ENCODE measurements around the gene NAALADL2. TPM values are rescaled to one million over a fixed set of nuclear protein-coding genes. Genes with fewer than 3 reads are reported as not detected.
A peak's percentile ranks its signal among the peaks of the same experiment; 100 is the strongest.
"Not testable (repeated sequence)": the region's sequence is repeated elsewhere in the genome, so short reads cannot be mapped to it uniquely, and the experiment has no call there.

The NAALADL2 gene
- total RNA-seq, 1 donor from 2014 or later: 0.20 TPM

DNA sequence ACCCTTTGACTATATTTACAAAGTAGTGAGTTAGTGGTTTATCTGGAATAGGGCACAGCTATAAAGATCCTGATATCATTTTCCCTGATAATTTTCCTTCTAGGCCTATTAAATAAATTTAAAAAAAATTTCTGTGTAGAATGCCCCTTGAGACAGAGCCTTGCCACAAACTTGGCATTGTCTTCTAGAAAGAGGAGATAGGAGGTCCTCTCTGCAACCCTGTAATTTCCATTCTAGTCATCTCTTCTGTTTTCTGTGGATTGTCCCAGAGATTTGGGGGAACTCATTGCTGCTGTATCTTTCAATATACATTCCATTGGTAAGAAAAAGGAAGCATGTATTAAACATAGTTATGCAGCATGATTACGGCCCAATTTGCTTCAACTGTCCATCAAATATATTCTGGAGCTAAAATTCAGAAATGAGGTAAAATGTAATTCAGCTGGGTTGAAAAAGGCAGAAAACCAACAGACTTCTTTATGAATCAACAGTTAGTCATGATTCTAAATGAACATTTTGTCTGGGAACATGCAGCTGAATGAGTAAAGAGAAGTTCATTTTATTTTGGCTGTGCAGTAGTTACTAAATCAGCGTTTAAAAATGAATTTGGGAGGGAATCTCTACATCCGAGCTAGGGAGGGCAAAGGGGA is 401.1 kb downstream of the NAALADL2 start:
- DNase-seq (ENCODE audit: low read depth in 2 of 2): peak in 1 of 2 donors; percentile 5

DNA sequence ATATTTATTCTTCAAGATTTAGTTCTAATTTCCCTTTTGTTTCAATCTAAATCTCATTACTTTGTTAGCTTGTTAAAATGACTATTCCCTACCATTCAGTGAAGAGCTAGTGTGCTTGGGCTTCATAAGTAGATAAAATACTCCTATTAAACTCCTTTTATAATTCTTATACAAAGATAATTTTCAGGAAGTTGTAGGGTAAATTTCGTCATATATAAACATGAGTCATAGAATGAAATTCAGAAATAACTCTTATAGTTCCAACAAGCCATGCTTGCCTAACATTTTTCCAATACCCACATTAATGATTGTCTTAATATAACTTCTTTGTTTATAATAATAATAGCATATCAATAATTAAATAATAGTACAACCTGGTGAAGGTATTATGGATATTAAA is 407.3 kb downstream of the NAALADL2 start:
- no peak for DNase-seq (ENCODE audit: low read depth in 2 of 2)

DNA sequence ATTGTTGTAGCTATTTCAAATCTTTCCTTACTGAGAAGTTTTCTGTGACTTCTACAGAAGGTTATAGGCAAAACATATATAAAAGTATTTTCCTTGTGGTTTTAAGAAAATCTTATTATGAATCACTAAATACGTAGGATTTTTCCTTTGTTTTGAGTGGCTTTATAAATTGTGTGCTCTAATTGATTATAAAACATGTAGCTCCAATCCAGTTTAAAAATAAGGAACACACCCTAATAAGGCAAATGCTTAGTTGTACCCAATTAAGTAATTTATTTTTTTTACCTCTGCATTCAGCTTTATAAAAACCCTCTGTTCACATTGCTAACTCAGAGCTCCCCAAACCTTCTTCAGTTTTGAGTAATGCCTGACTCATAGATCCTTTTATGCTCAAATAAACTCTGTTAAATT is 408.0 kb downstream of the NAALADL2 start:
- peak in 1 of 2 donors; percentile 1 for DNase-seq (ENCODE audit: low read depth in 2 of 2)

DNA sequence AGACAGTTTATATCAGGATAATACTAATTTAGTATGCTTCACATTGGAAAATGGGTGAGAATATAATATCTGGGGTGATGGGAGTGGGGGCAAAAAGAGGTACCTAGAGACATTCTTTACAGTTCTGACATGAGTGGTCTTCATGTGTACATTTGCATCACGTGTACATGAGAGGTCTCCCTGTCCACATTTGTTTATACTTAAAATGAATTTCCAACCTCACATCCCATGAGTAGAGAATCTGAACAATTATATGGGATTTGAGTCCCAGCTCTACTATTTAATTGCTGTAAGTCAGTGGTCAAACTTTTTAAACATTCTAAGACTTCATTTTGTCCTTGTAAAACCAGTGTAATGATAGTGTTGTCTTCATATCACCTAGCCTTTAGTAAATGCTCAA is 408.4 kb downstream of the NAALADL2 start:
- no peak for DNase-seq (ENCODE audit: low read depth in 2 of 2)

DNA sequence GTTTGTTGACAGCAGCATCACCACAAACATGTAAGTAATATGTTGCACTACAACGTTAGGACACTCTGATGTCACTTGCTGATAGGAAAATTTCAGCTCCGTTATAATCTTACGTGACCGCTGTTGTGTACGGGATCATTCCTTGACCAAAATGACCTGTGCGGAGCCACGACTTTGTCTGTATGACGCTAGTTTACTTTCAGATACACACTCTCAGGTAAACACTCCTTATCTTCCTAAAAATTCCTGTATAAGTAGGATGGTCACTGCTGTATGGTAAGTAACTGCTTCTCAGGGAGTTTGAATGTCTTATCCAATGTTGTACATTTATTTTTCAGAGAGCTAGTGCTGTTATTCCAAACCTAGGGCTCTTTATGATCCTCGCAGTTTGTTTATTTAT is 410.3 kb downstream of the NAALADL2 start:
- no peak for DNase-seq (ENCODE audit: low read depth in 2 of 2)

DNA sequence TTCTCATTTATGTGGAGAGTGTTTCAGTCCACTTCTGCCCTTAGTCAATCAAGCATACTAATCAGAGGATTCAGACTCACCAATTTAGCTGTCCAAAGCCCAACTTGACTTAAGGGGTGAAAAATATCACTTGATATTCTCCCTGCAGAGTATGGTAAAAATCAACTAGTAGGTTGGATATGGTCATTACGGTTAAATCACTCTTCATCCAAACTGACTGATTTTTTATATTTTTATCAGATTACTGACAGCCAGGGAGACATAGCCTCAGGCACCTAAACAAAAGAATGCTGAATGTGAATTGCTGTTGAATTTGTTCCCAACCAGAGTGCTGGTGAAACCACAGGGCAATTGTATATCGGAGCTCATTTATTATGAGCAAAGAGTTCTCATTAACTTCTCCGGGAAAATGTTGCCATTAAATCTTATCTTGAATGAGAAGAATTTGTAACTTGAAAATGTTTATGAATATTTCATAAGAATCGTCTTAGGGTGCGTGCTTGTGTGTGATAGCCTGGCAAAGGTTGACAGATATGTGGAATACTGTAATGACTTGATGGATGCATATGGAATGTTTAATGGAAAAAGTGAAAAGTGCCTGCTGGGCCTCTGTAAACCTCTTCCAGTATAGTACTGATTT is 411.2 kb downstream of the NAALADL2 start:
- no peak for DNase-seq (ENCODE audit: low read depth in 2 of 2)

DNA sequence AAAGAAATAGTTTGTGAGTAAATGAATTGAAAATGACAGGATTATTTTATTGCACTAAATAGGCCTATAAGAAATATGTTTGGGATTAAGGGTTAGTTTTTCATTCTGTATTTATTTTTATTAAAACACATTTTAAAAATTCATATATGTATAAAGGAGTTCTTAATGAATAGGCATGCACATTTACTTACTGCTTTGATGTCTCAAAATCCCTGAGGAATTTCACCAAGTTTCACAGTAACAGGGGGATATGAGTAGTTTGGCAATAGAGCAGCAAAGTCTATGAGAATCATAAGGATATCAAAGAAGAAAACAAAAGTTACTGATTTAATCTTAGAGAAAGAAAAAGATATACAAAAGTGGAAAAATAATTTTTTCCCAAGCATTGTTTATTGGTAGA is 411.7 kb downstream of the NAALADL2 start:
- DNase-seq (ENCODE audit: low read depth in 2 of 2): no peak

DNA sequence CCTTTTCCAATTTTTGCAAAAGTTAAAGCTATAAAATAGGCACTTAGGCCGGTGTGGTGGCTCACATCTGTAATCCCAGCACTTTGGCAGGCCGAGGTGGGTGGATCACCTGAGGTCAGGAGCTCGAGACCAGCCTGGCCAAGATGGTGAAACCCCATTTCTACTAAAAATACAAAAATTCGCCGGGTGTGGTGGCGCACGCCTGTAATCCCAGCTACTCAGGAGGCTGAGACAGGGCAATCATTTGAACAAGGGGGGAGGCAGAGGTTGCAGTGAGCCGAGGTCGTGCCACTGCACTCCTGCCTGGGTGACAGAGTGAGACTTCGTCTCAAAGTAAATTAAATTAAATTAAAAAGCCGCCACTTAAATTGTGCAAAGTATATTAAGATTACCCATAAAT is 412.3 kb downstream of the NAALADL2 start:
- not testable (repeated sequence) for DNase-seq (ENCODE audit: low read depth in 2 of 2)

DNA sequence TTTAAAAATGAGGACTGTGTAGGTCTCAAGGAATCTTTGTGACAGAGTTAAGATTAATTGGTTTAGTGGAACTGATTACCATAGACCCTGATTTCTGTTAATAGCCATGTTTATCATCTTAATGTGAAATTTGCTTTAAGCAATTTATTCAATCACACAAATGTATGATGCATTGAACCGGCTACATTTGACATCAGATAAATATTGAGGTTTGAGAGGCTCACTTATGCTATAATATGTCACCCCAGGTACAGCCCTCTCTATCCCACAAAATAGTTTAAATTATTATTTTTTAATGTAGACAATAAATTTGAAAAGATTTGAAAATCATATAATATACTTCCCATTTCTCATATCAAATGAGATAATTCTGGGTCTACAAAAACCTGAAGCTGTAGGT is 413.3 kb downstream of the NAALADL2 start:
- no peak for DNase-seq (ENCODE audit: low read depth in 2 of 2)

DNA sequence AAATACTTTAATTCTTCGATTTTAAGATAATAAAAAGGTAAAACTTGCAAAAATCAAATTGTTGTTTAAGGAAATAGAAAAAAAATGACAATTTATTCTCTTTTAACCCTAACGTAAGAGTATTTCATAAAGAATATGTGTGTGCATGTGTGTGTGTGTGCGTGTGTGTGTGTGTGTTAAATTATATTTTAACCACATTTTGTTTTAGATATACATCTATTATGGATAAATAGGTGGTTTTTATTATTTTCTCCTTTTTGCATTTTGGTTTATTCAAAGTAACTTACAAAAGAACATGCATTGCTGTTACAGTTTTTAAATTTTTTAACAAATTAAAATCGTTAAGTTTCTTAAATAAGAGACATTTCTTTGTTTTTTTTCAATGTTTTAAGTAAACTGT is 414.4 kb downstream of the NAALADL2 start:
- DNase-seq (ENCODE audit: low read depth in 2 of 2): no peak

DNA sequence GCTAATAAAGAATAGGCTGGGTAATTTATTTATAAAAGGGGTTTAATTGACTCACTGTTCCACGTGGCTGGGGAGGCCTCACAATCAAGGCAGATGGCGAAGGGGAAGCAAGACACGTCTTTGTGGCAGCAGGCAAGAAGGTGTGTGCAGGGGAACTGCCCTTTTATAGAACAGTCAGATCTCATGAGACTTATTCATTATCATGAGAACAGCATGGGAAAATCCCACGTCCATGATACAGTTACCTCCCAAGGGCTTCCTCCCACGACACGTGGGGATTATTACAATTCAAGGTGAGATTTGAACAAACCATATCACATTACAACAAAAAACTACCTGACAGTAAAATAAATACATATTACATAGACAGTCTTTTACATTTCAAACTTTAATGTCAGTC is 414.9 kb downstream of the NAALADL2 start:
- no peak for DNase-seq (ENCODE audit: low read depth in 2 of 2)

DNA sequence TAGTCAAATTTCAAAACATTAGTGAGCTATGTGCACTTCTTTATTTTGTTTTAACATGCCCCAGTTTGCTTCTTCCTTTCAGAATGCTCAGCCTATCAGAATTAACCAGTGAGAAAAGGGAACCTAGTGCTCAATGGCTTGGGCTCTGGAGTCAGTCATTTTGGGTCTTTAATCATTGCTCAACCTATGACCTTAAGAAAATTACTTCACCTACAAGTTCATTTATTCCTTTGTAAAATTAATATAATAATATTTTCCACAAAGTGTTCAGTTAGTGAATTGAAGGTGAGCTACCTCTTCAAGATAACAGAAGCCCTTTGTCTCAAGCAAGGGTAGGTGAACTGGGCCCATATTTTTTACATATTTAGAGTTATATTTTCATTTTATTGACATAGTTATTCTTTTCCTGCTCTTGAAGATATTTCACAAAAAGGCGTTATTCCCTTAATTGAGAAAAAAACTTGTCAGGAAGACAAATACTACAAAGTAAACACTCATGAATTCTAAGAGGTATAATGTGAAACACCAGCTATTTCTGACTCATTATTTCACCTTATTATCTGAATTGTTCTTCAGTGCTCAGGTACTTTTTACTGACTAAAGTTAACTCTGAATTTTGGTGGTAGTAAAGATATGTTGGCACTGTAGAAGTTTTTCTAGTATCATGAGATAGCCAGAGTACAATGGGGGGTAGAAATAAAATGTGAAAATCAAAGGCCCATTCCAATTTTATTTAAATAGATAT is 415.5 kb downstream of the NAALADL2 start:
- DNase-seq (ENCODE audit: low read depth in 2 of 2): no peak

DNA sequence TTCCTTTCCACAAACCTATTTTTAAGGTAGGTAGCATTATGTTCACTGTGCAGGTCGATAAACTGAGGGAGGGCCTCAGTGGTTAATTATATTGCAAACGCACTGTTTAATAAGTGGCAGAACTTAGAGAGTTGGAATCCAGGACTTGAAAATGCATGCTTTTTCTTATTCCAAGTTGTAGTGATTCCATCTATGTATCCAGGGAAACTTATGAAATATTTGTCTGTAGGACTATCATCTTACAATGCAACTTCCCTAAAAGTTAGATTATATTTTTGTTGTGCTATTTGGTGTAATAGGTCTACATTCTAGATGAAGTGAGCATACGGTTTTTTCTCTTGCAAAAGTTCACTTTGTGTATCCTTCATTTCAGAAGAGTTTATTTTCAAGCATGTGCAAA is 419.5 kb downstream of the NAALADL2 start:
- DNase-seq (ENCODE audit: low read depth in 2 of 2): no peak

DNA sequence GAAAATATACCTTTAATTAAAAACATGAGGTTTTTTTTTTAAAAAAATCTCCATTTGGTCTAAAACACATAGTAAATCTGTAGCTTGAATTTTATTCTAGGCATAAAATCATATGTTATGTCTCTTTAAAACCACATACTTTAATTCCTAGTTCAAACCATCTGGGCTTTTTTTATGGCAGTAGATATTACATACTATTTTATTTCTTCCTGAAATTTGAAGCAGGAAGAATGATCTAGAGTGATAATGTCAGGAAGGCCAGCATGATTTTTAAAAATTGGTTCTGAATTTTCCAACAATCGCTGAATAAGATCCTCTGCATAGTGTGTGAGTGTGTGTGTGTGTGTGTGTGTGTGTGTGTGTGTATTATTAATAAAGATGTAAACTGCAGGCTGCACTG is 420.3 kb downstream of the NAALADL2 start:
- DNase-seq (ENCODE audit: low read depth in 2 of 2): no peak

DNA sequence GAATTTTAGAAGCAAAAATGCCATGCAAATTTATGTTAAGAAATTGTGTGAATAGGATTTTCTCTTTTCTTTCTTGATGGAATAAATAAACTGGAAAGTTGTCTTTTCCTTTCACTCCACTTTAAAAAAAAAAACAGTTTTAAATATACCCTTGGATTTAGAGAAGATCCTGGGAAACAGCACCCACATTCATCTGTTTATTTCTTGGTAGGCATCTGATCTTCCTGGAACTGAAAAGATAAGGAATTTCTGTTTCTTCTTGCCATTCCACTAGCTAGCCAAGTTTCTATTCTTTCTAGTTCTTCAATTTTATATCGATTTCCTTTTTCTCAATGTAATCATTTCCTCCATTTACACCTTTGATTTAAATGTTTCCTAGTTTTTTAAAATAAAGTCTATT is 420.8 kb downstream of the NAALADL2 start:
- DNase-seq (ENCODE audit: low read depth in 2 of 2): no peak

DNA sequence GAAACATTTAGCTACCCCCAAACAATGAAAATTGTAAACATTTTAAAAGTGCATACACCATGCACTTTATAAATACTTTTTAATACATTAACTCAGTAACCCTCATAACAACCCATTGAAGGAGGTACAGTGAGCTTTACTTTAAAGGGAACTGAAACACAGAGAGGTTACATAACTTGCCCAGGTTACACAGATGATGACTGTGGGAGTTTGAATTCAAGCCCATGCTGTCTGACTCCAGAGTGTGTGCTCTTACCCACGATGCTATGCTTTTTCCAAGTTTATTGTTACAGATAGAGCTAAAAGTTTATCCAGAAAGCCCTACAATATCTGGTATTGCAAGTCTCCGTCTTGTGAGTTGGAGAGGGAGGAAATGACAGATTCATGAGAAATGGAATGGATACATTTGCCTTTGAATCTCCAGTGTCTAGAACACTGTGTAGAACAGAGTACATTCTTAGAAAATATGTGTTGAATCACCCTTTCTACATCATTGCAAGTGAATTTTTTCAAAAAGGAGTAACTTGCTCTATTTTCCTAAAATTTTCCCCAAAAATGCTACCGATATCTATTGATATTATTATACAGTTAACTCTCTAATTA is 428.3 kb downstream of the NAALADL2 start:
- DNase-seq (ENCODE audit: low read depth in 2 of 2): no peak

DNA sequence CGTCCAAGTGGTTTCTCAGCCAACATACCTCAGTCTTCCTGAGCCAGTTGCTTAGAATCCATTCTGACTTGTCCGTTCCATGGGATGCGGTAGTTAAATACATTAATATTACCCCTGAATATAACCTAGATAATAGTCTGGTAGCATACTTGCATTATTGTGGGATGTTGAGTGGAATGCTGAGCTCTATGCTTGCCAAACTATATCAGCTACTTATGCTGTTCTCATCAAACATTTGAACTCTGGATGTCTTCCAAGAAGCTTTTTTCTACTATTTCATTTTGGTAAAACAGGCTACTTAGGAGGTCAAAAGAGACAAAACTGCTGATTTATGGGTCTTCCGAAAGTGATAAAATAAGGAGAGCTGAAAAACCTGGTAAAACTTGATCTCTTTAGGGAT is 429.5 kb downstream of the NAALADL2 start:
- no peak for DNase-seq (ENCODE audit: low read depth in 2 of 2)

DNA sequence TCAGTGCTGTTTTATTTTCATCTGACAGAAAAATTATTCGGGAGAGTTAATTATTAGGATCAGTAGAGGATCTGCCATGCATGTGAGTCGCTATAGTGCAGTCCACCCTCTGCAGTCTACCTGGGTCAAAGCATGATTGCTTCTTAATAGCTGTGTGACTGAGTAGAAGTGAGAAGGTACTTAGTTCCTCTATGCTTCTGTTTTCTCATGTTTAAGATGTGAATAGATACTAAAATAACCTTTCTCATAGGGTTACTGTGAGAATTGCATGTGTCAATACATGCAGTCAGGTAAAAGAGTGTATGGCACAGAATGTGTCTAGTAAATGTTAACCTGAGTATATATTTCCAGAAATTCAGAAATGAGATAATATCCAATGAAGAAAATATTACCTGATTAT is 435.7 kb downstream of the NAALADL2 start:
- DNase-seq (ENCODE audit: low read depth in 2 of 2): no peak

DNA sequence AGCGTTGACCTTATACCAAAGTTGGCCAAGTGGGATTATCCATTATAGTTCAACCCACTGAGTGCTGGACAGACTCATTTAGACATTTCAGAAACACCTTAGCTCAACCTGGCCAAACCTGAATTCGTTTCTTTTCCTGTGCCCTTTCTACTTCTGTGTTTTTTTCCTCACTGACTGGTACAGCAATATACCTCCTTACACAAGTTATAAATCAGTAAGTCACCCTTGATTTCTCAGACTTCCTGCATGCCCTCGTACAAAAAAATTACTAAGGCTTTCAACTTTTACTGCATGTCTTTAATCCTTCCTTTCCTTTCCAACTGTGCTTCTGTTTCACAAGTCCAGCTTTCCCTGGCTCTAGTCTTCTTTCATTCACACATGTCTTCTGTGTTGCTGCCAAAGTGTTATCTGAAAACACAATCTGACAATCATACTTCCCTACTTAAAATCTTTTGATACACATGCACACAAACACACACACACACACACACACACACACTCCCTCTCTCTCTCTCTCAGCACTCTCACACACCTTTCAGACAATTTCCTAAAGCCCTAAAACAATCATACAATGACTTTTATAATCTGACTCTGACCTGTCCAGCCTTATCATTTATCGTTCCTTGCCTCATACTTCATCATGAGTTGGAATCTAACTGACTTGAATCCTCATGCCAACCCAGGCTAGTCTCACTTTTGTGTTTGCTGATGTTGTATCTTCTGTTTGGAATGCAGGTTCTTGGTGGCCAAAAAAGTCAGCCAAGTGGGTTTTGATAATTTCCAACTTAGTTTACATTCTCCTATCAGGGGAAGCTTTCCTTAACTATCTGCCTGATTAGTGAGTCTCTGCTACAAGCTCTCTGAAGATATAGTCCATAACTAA is 436.4 kb downstream of the NAALADL2 start:
- no peak for DNase-seq (ENCODE audit: low read depth in 2 of 2)

DNA sequence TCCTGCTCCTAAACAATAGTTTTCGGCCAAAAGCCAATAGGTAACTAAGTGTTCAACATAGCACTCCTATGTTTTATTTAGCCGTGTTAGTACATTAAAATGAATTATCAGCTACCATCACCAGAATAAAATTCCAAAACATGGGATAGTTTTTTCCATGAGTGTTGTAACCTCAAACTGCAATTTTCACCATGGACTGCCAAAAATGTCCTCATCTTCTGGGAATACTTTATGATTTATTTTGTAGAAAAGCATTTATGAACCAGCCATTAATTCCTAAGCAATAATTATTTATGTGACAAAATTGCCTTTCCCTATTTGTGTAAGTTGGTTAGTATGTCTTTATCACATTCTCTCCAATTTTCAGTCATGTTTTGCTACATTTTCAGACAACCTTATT is 438.1 kb downstream of the NAALADL2 start:
- no peak for DNase-seq (ENCODE audit: low read depth in 2 of 2)

DNA sequence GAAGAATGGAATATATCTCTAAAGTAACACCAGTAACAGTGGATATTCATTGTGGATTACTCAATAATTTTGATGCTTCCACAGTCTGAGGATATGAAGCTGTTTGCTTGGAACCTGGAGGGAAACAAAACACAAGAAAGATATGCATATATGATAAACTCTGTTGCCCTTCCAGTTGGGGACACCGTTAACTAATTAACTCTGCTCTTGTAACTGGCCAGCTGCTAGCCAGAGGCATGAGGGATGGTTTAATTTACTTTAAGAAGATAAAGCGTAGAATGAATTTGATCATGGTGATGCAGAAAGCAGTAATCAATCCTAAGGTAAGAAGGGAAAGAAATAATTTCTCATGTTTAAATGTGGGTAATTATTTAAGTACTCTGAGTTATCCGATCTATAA is 442.6 kb downstream of the NAALADL2 start:
- no peak for DNase-seq (ENCODE audit: low read depth in 2 of 2)
